Spinal cord (tissue), 10 donors: Measurements from ENCODE around the gene PCDHGB7. TPM values are rescaled to one million over a fixed set of nuclear protein-coding genes. Genes with fewer than 3 reads are reported as not detected.
"Not testable (repeated sequence)": the region's sequence is repeated elsewhere in the genome, so short reads cannot be mapped to it uniquely, and the experiment has no call there.

Experiments
- DNase-seq, 6 donors: peaks; one replicate each; pipeline versions ENCODE4 v3.0.0 to v3.0.0-alpha.2; 2013 to 2015; ENCODE audit warnings: low spot score in 6 of 6, low read depth in 4 of 6
- H3K27ac ChIP-seq: one replicate; pipeline ENCODE4 v1.5.1; 2013; ENCODE audit warnings: low read depth, low read length, control low read depth
- H3K27me3 ChIP-seq: one replicate; pipeline ENCODE4 v1.6.1; 2013; ENCODE audit warnings: low read length; ENCODE audit not compliant: control insufficient read depth, insufficient read depth
- H3K36me3 ChIP-seq: one replicate; pipeline ENCODE4 v1.6.1; 2013; ENCODE audit warnings: low read length; ENCODE audit not compliant: control insufficient read depth, insufficient read depth
- H3K4me1 ChIP-seq: one replicate; pipeline ENCODE4 v1.6.1; 2013; ENCODE audit warnings: low read length; ENCODE audit not compliant: control insufficient read depth, insufficient read depth
- H3K4me3 ChIP-seq: one replicate; pipeline ENCODE4 v1.5.1; 2013; ENCODE audit warnings: low read depth, low read length, control low read depth
- H3K9me3 ChIP-seq: one replicate; pipeline ENCODE4 v1.6.1; 2013; ENCODE audit warnings: low read length; ENCODE audit not compliant: control insufficient read depth, insufficient read depth
- WGBS: methylation state at CpG from one replicate; pipeline ENCODE4 v1.1.5; 2013; ENCODE audit warnings: missing lambda C conversion rate; ENCODE audit not compliant: insufficient coverage; 5-methylcytosine and 5-hydroxymethylcytosine counted together
- polyA plus RNA-seq, 2 donors: library from polyadenylated mRNA; unstranded; fragments of 120-200 nt; gene quantifications; one replicate each; pipeline ENCODE4 v1.2.1, GENCODE V29; 2013; ENCODE audit not compliant: insufficient read length in 2 of 2
- total RNA-seq, 2 donors: library from RNA; depleted of rRNA in 1 of 2; stranded (reverse); fragments of 120-200 nt in 1 of 2; fragments of >200 nt in 1 of 2; gene quantifications; one replicate each; pipeline versions ENCODE4 v1.2.3 to v1.2.4, GENCODE V29; 2013 to 2014
- donor health status: healthy.

Gene PCDHGB7
- total and polyA plus RNA-seq, 4 donors = 13.7 to 47.2 (median 25.1) TPM

DNA sequence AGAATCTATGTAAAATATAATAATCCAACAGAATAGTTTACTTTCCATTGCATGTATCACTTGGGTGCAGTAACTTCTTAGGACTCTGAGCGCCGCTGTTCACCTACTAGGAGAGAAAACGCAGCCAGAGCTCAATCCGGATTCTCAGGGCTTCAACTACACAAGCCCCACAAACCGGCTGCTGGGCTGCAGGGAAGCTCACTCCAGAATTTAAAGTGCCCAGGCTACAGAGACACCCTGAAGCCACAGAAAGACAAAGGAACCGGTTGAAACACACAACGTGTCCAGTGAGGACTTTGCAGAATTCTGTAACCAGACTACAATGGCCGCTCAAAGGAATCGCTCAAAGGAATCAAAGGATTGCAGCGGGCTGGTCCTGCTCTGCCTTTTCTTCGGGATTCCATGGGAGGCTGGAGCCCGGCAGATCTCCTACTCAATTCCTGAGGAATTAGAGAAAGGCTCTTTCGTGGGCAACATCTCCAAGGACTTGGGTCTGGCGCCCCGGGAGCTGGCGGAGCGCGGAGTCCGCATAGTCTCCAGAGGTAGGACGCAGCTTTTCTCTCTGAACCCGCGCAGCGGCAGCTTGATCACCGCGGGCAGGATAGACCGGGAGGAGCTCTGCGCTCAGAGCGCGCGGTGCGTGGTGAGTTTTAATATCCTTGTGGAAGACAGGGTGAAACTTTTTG is 4.5 kb upstream of the PCDHGB7 start, which contains the start of gene PCDHGA10:
Gene PCDHGA10 (plus strand): TSS at position 134 of the 686 bp plus-strand sequence. CDS start 189 bp downstream, at position 323.
- Histone ChIP-seq H3K27ac (no peak within 1 kb of the TSS), H3K36me3 (peaks cover 23% of the 10 kb centered on the region), H3K9me3 (peaks cover 60% of the 10 kb centered on the region), H3K4me3 (peak within 1 kb of the TSS; percentile 11), H3K4me1 (peaks cover 14% of the 10 kb centered on the region), H3K27me3 (peaks cover 2% of the 10 kb centered on the region)
- WGBS = 15% methylated on average over 30 of the region's 31 CpGs
- DNase-seq = peak in 2 of 6 donors; percentile 57 to 73

DNA sequence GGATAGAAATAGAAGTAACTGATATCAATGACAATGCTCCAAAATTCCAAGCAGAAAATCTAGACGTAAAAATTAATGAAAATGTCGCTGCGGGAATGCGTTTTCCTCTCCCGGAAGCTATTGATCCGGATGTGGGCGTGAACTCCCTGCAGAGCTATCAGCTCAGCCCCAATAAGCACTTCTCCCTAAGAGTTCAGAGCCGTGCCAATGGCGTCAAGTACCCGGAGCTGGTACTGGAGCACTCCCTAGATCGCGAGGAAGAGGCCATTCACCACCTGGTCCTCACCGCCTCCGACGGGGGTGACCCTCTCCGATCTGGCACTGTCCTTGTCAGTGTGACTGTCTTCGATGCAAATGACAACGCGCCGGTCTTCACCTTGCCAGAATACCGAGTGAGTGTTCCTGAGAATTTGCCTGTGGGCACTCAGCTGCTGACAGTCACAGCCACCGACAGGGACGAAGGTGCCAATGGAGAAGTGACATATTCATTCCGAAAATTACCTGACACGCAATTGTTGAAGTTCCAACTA is 3.9 kb upstream of the PCDHGB7 start:
- peaks cover 21% of the 10 kb centered on the region for H3K36me3 ChIP-seq
- no peak overlapping the region for H3K4me3 ChIP-seq
- peaks cover 61% of the 10 kb centered on the region for H3K9me3 ChIP-seq
- peak in 1 of 6 donors; percentile 4 for DNase-seq
- no peak overlapping the region for H3K27ac ChIP-seq
- 19% methylated on average over 21 of the region's 25 CpGs for WGBS
- H3K4me1 ChIP-seq = peaks cover 14% of the 10 kb centered on the region
- H3K27me3 ChIP-seq = peaks cover 2% of the 10 kb centered on the region

DNA sequence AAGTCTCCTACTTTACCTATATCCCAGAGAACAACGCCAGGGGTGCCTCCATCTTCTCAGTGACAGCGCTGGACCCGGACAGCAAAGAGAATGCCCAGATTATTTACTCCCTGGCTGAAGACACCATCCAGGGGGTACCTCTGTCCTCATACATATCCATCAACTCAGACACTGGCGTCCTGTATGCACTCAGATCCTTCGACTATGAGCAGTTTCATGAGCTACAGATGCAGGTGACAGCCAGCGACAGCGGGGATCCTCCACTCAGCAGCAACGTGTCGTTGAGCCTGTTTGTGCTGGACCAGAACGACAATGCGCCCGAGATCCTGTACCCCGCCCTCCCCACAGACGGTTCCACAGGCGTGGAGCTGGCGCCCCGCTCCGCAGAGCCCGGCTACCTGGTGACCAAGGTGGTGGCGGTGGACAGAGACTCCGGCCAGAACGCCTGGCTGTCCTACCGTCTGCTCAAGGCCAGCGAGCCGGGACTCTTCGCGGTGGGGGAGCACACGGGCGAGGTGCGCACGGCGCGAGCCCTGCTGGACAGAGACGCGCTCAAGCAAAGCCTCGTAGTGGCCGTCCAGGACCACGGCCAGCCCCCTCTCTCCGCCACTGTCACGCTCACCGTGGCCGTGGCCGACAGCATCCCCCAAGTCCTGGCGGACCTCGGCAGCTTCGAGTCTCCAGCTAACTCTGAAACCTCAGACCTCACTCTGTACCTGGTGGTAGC is 2.8 kb upstream of the PCDHGB7 start:
- H3K36me3 ChIP-seq = peaks cover 28% of the 10 kb centered on the region
- not testable (repeated sequence) for H3K27me3 ChIP-seq, DNase-seq, H3K4me3 ChIP-seq, H3K27ac ChIP-seq
- H3K9me3 ChIP-seq = peaks cover 63% of the 10 kb centered on the region
- H3K4me1 ChIP-seq = peaks cover 13% of the 10 kb centered on the region
- 22% methylated on average over 38 of the region's 46 CpGs for WGBS

DNA sequence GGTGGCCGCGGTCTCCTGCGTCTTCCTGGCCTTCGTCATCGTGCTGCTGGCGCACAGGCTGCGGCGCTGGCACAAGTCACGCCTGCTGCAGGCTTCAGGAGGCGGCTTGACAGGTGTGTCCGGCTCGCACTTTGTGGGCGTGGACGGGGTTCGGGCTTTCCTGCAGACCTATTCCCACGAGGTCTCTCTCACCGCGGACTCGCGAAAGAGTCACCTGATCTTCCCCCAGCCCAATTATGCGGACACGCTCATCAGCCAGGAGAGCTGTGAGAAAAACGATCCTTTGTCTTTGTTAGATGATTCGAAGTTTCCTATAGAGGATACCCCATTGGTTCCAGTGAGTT is 2.2 kb upstream of the PCDHGB7 start:
- H3K4me1 ChIP-seq, H3K4me3 ChIP-seq, DNase-seq, H3K27ac ChIP-seq, H3K27me3 ChIP-seq: not testable (repeated sequence)
- peaks cover 63% of the 10 kb centered on the region for H3K9me3 ChIP-seq
- peaks cover 26% of the 10 kb centered on the region for H3K36me3 ChIP-seq
- WGBS = 20% methylated on average over 16 of the region's 24 CpGs

DNA sequence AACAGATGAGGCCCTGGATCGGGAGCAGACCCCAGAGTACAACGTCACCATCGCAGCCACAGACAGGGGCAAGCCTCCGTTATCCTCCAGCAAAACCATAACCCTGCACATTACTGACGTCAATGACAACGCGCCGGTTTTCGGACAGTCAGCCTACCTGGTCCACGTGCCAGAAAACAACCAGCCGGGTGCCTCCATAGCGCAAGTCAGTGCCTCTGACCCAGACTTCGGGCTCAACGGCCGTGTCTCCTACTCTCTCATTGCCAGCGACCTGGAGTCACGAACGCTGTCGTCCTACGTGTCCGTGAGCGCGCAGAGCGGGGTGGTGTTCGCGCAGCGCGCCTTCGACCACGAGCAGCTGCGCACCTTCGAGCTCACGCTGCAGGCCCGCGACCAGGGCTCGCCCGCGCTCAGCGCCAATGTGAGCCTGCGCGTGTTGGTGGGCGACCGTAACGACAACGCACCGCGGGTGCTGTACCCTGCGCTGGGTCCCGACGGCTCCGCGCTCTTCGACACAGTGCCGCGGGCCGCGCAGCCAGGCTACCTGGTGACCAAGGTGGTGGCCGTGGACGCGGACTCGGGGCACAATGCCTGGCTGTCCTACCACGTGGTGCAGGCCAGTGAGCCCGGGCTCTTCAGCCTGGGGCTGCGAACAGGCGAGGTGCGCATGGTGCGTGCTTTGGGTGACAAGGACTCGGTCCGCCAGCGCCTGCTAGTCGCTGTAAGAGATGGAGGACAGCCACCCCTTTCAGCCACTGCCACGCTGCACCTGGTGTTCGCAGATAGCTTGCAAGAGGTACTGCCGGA is 1.8 kb downstream of the PCDHGB7 start:
- no peak overlapping the region for H3K4me3 ChIP-seq

DNA sequence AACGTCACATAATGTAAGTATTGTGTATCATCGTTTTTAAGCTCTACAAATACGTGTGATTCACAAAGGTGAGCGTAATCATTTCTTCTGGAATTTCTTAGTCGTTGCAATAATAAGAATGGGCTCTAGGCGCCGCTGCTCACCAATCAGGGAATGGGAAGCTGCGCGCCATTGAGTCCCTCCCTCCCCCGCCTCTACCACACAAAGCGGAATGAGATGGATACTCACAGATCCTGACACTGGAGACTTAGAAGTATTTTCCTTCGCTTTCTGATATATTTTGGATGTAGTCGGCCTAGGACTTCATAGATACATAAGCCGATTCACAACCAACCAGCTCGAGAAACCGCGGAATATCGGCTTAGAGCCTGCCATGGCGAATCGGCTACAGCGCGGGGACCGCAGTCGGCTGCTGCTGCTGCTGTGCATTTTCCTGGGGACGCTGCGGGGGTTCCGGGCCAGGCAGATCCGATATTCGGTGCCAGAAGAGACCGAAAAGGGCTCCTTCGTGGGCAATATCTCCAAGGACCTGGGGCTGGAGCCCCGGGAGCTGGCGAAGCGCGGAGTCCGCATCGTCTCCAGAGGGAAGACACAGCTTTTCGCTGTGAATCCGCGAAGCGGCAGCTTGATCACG is 3.5 kb downstream of the PCDHGB7 start, which contains the start of gene PCDHGA11:
Gene PCDHGA11 (plus strand): TSS at position 197 of the 634 bp plus-strand sequence. CDS start 177 bp downstream, at position 374.
- Histone ChIP-seq H3K9me3 (peaks cover 75% of the 10 kb centered on the region), H3K4me3 (peak within 1 kb of the TSS; percentile 26), H3K36me3 (peaks cover 26% of the 10 kb centered on the region), H3K27ac (no peak within 1 kb of the TSS), H3K27me3 (no peaks in the 10 kb centered on the region), H3K4me1 (peaks cover 22% of the 10 kb centered on the region)
- DNase-seq = peak in 2 of 6 donors; percentile 55 to 73
- 11% methylated on average over 34 of the region's 42 CpGs for WGBS

More for the DNA sequence above, 1.8 kb downstream of the PCDHGB7 start:
- DNase-seq = no peak
- no peak overlapping the region for H3K27ac ChIP-seq
- no peaks in the 10 kb centered on the region for H3K27me3 ChIP-seq
- 22% methylated on average over 74 of the region's 74 CpGs for WGBS
- H3K9me3 ChIP-seq = peaks cover 76% of the 10 kb centered on the region
- peaks cover 22% of the 10 kb centered on the region for H3K4me1 ChIP-seq
- peaks cover 26% of the 10 kb centered on the region for H3K36me3 ChIP-seq

DNA sequence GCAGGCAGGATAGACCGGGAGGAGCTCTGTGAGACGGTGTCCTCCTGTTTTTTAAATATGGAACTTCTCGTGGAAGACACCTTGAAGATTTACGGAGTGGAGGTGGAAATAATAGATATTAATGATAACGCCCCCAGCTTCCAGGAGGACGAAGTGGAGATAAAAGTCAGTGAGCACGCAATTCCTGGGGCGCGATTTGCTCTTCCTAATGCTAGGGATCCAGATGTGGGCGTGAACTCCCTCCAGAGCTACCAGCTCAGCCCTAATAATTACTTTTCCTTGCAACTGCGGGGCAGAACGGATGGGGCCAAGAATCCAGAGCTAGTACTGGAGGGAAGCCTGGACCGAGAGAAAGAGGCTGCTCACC is 4.0 kb downstream of the PCDHGB7 start:
- Histone ChIP-seq H3K27me3 (no peaks in the 10 kb centered on the region), H3K36me3 (peaks cover 26% of the 10 kb centered on the region), H3K4me3 (peak overlapping the region; percentile 26), H3K9me3 (peaks cover 75% of the 10 kb centered on the region), H3K4me1 (peaks cover 22% of the 10 kb centered on the region), H3K27ac (no peak overlapping the region)
- WGBS = 11% methylated on average over 7 of the region's 13 CpGs
- no peak for DNase-seq

DNA sequence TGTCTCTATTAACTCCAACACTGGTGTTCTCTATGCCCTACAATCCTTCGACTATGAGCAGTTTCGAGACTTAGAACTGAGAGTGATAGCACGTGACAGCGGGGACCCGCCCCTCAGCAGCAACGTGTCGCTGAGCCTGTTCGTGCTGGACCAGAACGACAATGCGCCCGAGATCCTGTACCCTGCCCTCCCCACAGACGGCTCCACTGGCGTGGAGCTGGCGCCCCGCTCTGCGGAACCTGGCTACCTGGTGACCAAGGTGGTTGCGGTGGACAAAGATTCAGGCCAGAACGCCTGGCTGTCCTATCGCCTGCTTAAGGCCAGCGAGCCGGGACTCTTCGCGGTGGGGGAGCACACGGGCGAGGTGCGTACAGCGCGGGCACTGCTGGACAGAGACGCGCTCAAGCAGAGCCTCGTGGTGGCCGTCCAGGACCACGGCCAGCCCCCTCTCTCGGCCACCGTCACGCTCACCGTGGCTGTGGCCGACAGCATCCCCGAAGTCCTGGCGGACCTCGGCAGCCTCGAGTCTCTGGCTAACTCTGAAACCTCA is 5.3 kb downstream of the PCDHGB7 start:
- WGBS = 21% methylated on average over 42 of the region's 42 CpGs
- H3K27me3 ChIP-seq = no peaks in the 10 kb centered on the region
- no peak for DNase-seq
- no peak overlapping the region for H3K4me3 ChIP-seq
- peaks cover 22% of the 10 kb centered on the region for H3K4me1 ChIP-seq
- peaks cover 84% of the 10 kb centered on the region for H3K9me3 ChIP-seq
- H3K36me3 ChIP-seq = peaks cover 26% of the 10 kb centered on the region
- no peak overlapping the region for H3K27ac ChIP-seq
